ENCODE data around the gene SOX18. TPM values are rescaled to one million over a fixed set of nuclear protein-coding genes. Genes with fewer than 3 reads are reported as not detected.

The SOX18 gene
- total and polyA plus RNA-seq, 2 of the 13 experiments (the other 11 are each of a cell fraction or from before 2014, with no cell fraction given): 1.6 to 1.9 TPM

DNA sequence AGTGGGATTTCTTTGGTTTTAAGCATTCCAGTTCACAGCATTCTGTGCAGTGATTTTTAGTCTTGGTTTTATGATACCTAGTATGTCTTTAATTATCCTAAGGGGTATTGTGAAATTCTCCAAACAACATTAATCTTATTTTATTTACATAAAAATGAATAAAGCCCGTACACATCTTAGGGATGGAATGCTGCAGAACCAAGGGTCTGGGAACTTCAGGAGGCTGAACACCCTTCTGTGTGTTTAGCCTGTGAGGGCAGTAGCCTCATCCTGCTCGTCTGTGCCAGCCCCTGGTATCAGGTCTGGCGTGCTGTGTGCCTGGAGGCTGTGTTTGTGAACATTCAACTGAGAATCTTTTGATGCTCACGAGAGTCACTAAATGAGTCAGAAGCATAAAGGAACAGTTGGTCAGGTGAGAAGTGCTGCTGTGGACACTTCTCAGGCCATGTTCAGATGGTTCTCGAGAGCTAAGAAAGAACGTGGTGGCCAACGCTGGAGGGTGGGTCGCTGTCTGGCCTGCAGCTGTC, 38.7 kb downstream of the SOX18 start:
- peaks cover 11% of the 10 kb centered on the region for H3K79me2 ChIP-seq (ENCODE audit: insufficient read depth, low read length)
- H3K9me3 ChIP-seq (ENCODE audit: low read length): no peaks in the 10 kb centered on the region
- H3K4me1 ChIP-seq (ENCODE audit: insufficient read depth, low read length): no peaks in the 10 kb centered on the region
- no peak overlapping the region for H3K4me3 ChIP-seq (replicated peaks in 1 of 3; ENCODE audit: insufficient read depth in 1 of 3, low read depth in 2 of 3, low read length in 3 of 3)
- ChIA-PET CTCF (ENCODE audit: low intra/inter-chr PET ratio, low total read pairs) (no interaction called here), POLR2A (no interaction called here)
- intact Hi-C loops (cut with micrococcal nuclease; ENCODE audit: unreplicated experiment) (no loop called here), in situ Hi-C loops (cut with HindIII; ENCODE audit: extremely low pct_ligation_motif_present, low pct_unique_long_range_greater_than_20kb) (no loop called here)
- DNase-seq (ENCODE audit: low spot score) (no peak), ATAC-seq (no peak), FAIRE-seq (no peak)
- no peaks in the 10 kb centered on the region for H4K20me1 ChIP-seq (ENCODE audit: insufficient read depth, low read length)
- no peak overlapping the region for H3K27ac ChIP-seq (ENCODE audit: extremely low read length, insufficient read depth, low read length)
- H3K4me2 ChIP-seq (ENCODE audit: low read depth, low read length): no peak overlapping the region
- peaks cover 53 to 84% of the 10 kb centered on the region in 2 experiments for H3K36me3 ChIP-seq (replicated peaks in 1 of 2; ENCODE audit: control insufficient read depth in 1 of 2, insufficient read depth in 2 of 2, low read length in 2 of 2)
- no peak overlapping the region for H3K9ac ChIP-seq (ENCODE audit: insufficient read depth, low read depth, low read length)
- WGBS (ENCODE audit: low lambda C conversion rate): 98% methylated on average over 8 of the region's 8 CpGs
- H2AFZ ChIP-seq (ENCODE audit: low read length): no peak overlapping the region
- no TSS peak for BruUV-seq (replicated peaks)
- no peaks in the 10 kb centered on the region for H3K27me3 ChIP-seq (ENCODE audit: control insufficient read depth in 1 of 2, insufficient read depth in 2 of 2, low read length in 2 of 2)
- peak; percentile 9 for TF ChIP-seq RBM22 (optimal IDR thresholded peaks at IDR 0.05; ENCODE audit: low read length)
- TF ChIP-seq, protein P1, sequence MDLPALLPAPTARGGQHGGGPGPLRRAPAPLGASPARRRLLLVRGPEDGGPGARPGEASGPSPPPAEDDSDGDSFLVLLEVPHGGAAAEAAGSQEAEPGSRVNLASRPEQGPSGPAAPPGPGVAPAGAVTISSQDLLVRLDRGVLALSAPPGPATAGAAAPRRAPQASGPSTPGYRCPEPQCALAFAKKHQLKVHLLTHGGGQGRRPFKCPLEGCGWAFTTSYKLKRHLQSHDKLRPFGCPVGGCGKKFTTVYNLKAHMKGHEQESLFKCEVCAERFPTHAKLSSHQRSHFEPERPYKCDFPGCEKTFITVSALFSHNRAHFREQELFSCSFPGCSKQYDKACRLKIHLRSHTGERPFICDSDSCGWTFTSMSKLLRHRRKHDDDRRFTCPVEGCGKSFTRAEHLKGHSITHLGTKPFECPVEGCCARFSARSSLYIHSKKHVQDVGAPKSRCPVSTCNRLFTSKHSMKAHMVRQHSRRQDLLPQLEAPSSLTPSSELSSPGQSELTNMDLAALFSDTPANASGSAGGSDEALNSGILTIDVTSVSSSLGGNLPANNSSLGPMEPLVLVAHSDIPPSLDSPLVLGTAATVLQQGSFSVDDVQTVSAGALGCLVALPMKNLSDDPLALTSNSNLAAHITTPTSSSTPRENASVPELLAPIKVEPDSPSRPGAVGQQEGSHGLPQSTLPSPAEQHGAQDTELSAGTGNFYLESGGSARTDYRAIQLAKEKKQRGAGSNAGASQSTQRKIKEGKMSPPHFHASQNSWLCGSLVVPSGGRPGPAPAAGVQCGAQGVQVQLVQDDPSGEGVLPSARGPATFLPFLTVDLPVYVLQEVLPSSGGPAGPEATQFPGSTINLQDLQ (CRISPR knock-in tag; IDR thresholded peaks at IDR 0.05): no peak
- TF ChIP-seq SUZ12 (IDR thresholded peaks at IDR 0.05; ENCODE audit: low read depth, low read length): no peak
- no peak for TF ChIP-seq ATRX (CRISPR knock-in tag; IDR thresholded peaks at IDR 0.05; ENCODE audit: borderline replicate concordance)
- no peak for TF ChIP-seq MEIS1 (CRISPR knock-in tag; IDR thresholded peaks at IDR 0.05; ENCODE audit: borderline replicate concordance)
- TF ChIP-seq FOXO1 (CRISPR knock-in tag; IDR thresholded peaks at IDR 0.05): no peak
- TF ChIP-seq SIN3A (IDR thresholded peaks at IDR 0.05; ENCODE audit: borderline replicate concordance, low read depth, low read length): 0 out of 2 replicates have a peak, but pooled peaks have one; percentile 40
- TF ChIP-seq, protein P2, sequence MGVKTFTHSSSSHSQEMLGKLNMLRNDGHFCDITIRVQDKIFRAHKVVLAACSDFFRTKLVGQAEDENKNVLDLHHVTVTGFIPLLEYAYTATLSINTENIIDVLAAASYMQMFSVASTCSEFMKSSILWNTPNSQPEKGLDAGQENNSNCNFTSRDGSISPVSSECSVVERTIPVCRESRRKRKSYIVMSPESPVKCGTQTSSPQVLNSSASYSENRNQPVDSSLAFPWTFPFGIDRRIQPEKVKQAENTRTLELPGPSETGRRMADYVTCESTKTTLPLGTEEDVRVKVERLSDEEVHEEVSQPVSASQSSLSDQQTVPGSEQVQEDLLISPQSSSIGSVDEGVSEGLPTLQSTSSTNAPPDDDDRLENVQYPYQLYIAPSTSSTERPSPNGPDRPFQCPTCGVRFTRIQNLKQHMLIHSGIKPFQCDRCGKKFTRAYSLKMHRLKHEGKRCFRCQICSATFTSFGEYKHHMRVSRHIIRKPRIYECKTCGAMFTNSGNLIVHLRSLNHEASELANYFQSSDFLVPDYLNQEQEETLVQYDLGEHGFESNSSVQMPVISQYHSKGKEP (CRISPR knock-in tag; IDR thresholded peaks at IDR 0.05): no peak
- TF ChIP-seq ZNF446 (CRISPR knock-in tag; IDR thresholded peaks at IDR 0.05): no peak
- TF ChIP-seq IKZF1 (IDR thresholded peaks at IDR 0.05): no peak
- TF ChIP-seq ZMYM4 (CRISPR knock-in tag; IDR thresholded peaks at IDR 0.05): no peak
- no peak for TF ChIP-seq ARNT (IDR thresholded peaks at IDR 0.05)
- no peak for TF ChIP-seq SKI (IDR thresholded peaks at IDR 0.05; ENCODE audit: partially characterized antibody)
- no peak for TF ChIP-seq ZNF577 (CRISPR knock-in tag; IDR thresholded peaks at IDR 0.05; ENCODE audit: borderline replicate concordance, low read depth)
- TF ChIP-seq, protein P3, sequence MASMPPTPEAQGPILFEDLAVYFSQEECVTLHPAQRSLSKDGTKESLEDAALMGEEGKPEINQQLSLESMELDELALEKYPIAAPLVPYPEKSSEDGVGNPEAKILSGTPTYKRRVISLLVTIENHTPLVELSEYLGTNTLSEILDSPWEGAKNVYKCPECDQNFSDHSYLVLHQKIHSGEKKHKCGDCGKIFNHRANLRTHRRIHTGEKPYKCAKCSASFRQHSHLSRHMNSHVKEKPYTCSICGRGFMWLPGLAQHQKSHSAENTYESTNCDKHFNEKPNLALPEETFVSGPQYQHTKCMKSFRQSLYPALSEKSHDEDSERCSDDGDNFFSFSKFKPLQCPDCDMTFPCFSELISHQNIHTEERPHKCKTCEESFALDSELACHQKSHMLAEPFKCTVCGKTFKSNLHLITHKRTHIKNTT (CRISPR knock-in tag; IDR thresholded peaks at IDR 0.05): no peak
- TF ChIP-seq HNRNPH1 (optimal IDR thresholded peaks at IDR 0.05; ENCODE audit: low read depth, low read length): no peak
- TF ChIP-seq ZBTB21 (CRISPR knock-in tag; IDR thresholded peaks at IDR 0.05): no peak

All from HepG2 (cell line).